Smooth muscle cell (in vitro differentiated cells): ENCODE measurements around the gene TTC39A. TPM values are rescaled to one million over a fixed set of nuclear protein-coding genes. Genes with fewer than 3 reads are reported as not detected.

ENCODE experiments used
- DNase-seq: peaks from one replicate; lab custom pipeline; 2025; ENCODE audit not compliant: unreplicated experiment; lab: John Stamatoyannopoulos, UW
- H2AFZ ChIP-seq: fragments of 200-600 bp; sonication (generic); 2 replicates; pipeline ENCODE4 v1.6.0; 2016; ENCODE audit warnings: antibody characterized with exemption, low read depth, mild to moderate bottlenecking
- H3F3A ChIP-seq: fragments of 200-600 bp; sonication (generic); 2 replicates; pipeline ENCODE4 v1.6.0; 2017; ENCODE audit warnings: antibody characterized with exemption, low read depth
- H3K27ac ChIP-seq: fragments of 200-600 bp; sonication (generic); 2 replicates; pipeline ENCODE4 v1.5.1; 2016; ENCODE audit warnings: low read depth, mild to moderate bottlenecking
- H3K27me3 ChIP-seq: fragments of 200-600 bp; sonication (generic); 2 replicates; pipeline ENCODE4 v1.6.1; 2016; ENCODE audit warnings: low read depth, mild to moderate bottlenecking
- H3K36me3 ChIP-seq: fragments of 200-600 bp; sonication (generic); 2 replicates; pipeline ENCODE4 v1.5.1; 2016; ENCODE audit warnings: low read depth
- H3K4me1 ChIP-seq: fragments of 200-600 bp; sonication (generic); 2 replicates; pipeline ENCODE4 v1.5.1; 2016; ENCODE audit warnings: low read depth
- H3K4me2 ChIP-seq: fragments of 200-600 bp; sonication (generic); 2 replicates; pipeline ENCODE4 v1.6.0; 2016; ENCODE audit warnings: mild to moderate bottlenecking
- H3K4me3 ChIP-seq: fragments of 200-600 bp; sonication (generic); 2 replicates; pipeline ENCODE4 v1.5.1; 2016; ENCODE audit warnings: mild to moderate bottlenecking
- H3K79me2 ChIP-seq: fragments of 200-600 bp; sonication (generic); 2 replicates; pipeline ENCODE4 v1.6.0; 2016; ENCODE audit warnings: low read depth, mild to moderate bottlenecking
- H3K9ac ChIP-seq: fragments of 200-600 bp; sonication (generic); 2 replicates; pipeline ENCODE4 v1.6.0; 2016; ENCODE audit warnings: low read depth
- H3K9me3 ChIP-seq: fragments of 200-600 bp; sonication (generic); replicated peaks from 2 replicates; pipeline ENCODE4 v1.5.1; 2016; ENCODE audit warnings: low read depth
- H4K20me1 ChIP-seq: fragments of 200-600 bp; sonication (generic); 2 replicates; pipeline ENCODE4 v1.6.0; 2016; ENCODE audit warnings: low read depth
- WGBS: methylation state at CpG from one replicate; pipeline ENCODE4 v1.1.7; 2016; ENCODE audit warnings: low lambda C conversion rate; 5-methylcytosine and 5-hydroxymethylcytosine counted together
- polyA plus RNA-seq: library from polyadenylated mRNA; unstranded; fragments of >200 nt; fragmentation: Nextera tagmentation; extraction: Ambion mirVana; gene quantifications from 2 replicates; pipeline ENCODE4 v1.2.1, GENCODE V29; 2016
- total RNA-seq: library from RNA; depleted of rRNA; stranded (reverse); fragments of >200 nt; gene quantifications from 2 replicates; pipeline ENCODE4 v1.2.3, GENCODE V29; 2014
- TF ChIP-seq, protein P1 (sequence below): fragments of 200-600 bp; sonication (generic); IDR thresholded peaks from 2 replicates; pipeline ENCODE4 v1.5.1; 2017; ENCODE audit warnings: borderline replicate concordance, mild to moderate bottlenecking, antibody characterized with exemption; ENCODE audit not compliant: insufficient read depth, poor library complexity, severe bottlenecking

TTC39A gene
- total and polyA plus RNA-seq, 2 experiments from 2014 or later = 0.27 to 2.2 TPM

DNA sequence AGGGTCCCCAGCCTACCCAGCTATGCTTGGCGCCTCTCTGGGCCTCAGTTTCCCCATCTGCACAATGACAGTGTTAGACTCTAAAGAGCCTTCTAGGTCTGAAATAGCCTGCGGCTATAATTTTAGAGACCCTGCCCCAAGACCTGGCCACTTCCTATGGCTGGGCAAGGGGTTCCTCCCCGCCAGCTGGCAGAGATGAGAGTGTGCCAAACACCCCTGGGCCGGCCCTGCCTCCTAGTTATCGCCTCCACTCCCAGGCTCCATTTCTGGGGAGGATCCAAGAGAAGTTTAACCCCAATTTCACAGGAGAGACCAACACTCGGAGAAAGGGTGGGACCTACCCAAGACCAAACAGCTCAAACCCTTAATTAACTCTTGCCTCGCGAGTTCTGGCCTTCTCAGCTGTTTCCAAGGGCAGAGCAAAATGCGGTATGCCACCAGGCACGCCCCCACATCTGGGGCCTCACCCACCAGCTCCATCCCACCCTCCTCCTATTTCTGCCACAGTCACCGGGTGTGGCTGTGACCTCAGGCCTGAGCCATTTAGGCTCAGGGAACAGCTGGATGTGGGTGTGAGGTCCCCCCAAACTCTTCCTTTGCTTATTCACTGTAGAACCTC lies 35.7 kb downstream of the TTC39A start:
- H2AFZ ChIP-seq = no peak overlapping the region
- no peak overlapping the region for H3K4me2 ChIP-seq
- no peaks in the 10 kb centered on the region for H4K20me1 ChIP-seq
- H3K27ac ChIP-seq = no peak overlapping the region
- H3K4me3 ChIP-seq = no peak overlapping the region
- no peaks in the 10 kb centered on the region for H3K79me2 ChIP-seq
- H3K4me1 ChIP-seq = no peaks in the 10 kb centered on the region
- H3F3A ChIP-seq = no peaks in the 10 kb centered on the region
- TF ChIP-seq, protein P1, sequence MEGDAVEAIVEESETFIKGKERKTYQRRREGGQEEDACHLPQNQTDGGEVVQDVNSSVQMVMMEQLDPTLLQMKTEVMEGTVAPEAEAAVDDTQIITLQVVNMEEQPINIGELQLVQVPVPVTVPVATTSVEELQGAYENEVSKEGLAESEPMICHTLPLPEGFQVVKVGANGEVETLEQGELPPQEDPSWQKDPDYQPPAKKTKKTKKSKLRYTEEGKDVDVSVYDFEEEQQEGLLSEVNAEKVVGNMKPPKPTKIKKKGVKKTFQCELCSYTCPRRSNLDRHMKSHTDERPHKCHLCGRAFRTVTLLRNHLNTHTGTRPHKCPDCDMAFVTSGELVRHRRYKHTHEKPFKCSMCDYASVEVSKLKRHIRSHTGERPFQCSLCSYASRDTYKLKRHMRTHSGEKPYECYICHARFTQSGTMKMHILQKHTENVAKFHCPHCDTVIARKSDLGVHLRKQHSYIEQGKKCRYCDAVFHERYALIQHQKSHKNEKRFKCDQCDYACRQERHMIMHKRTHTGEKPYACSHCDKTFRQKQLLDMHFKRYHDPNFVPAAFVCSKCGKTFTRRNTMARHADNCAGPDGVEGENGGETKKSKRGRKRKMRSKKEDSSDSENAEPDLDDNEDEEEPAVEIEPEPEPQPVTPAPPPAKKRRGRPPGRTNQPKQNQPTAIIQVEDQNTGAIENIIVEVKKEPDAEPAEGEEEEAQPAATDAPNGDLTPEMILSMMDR = no peak
- 87% methylated on average over 11 of the region's 11 CpGs for WGBS
- H3K27me3 ChIP-seq = no peaks in the 10 kb centered on the region
- no peaks in the 10 kb centered on the region for H3K9me3 ChIP-seq
- H3K9ac ChIP-seq = no peak overlapping the region
- no peak for DNase-seq
- no peaks in the 10 kb centered on the region for H3K36me3 ChIP-seq

DNA sequence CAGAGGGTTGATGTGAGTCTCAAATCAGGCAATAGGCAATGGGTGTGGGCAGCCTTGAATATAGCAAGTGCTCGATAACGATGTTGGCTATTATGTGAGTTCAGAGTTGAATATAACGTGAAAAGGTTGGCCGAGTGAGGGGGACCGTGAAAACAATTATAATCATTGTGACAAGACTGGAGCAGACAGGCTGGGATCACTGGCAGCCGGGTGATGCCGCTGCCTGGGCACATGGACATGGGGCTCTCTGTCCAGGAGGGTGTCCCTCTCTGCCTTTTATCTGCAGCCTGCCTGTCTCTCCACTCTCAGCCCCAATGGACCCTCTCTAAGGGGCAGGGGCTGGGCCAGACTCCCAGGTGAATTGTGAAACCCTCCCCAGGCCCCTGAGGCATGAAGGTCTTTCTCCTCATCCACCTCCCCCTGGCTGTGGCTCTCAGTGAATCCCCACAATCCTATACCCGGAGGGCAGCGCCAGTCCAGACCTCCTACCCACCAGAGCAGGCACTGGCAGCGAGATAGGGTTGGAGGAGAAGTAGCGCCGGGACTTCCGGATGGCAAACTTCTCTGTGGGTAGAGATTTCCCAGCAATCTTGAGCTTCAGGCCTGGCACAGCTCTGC lies 36.4 kb downstream of the TTC39A start:
- Histone ChIP-seq H3K9ac (no peak overlapping the region), H3K36me3 (no peaks in the 10 kb centered on the region), H3F3A (no peaks in the 10 kb centered on the region), H3K4me1 (no peaks in the 10 kb centered on the region), H3K9me3 (no peaks in the 10 kb centered on the region), H3K4me2 (no peak overlapping the region), H3K4me3 (no peak overlapping the region), H3K27me3 (no peaks in the 10 kb centered on the region), H4K20me1 (no peaks in the 10 kb centered on the region), H2AFZ (no peak overlapping the region), H3K27ac (no peak overlapping the region), H3K79me2 (no peaks in the 10 kb centered on the region)
- TF ChIP-seq, protein P1 = no peak
- 96% methylated on average over 13 of the region's 13 CpGs for WGBS
- no peak for DNase-seq

DNA sequence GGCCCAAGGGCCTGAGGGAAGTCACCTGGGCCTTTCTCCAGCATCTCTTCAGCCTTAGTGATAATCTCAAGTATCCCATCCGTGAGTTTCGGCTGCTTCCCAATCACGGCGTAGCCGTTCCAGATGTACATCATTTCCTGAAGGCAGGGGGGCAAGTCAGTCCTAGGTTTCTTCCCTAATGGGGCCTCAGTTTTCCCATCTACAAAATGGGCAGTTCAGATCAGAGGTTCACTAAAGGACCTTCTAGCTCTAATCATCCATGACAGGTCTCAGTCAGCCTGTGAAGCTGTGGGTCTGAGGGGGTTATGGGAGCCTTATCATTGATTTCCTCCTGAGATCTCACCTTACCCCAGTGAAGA lies 39.9 kb downstream of the TTC39A start:
- no peak for DNase-seq
- no peak overlapping the region for H3K9ac ChIP-seq
- TF ChIP-seq, protein P1 = no peak
- H3K4me3 ChIP-seq = no peak overlapping the region
- H3K9me3 ChIP-seq = no peaks in the 10 kb centered on the region
- H3K79me2 ChIP-seq = no peaks in the 10 kb centered on the region
- H3K4me1 ChIP-seq = no peaks in the 10 kb centered on the region
- no peaks in the 10 kb centered on the region for H3K36me3 ChIP-seq
- H4K20me1 ChIP-seq = no peaks in the 10 kb centered on the region
- no peak overlapping the region for H3K4me2 ChIP-seq
- H3K27me3 ChIP-seq = no peaks in the 10 kb centered on the region
- WGBS = 97% methylated on average over 5 of the region's 5 CpGs
- no peak overlapping the region for H3K27ac ChIP-seq
- H2AFZ ChIP-seq = no peak overlapping the region
- no peaks in the 10 kb centered on the region for H3F3A ChIP-seq
